Chondrocyte (in vitro differentiated cells): ENCODE measurements around the gene UTS2B. TPM values are rescaled to one million over a fixed set of nuclear protein-coding genes. Genes with fewer than 3 reads are reported as not detected.

ENCODE experiments used
- DNase-seq: peaks from one replicate; pipeline ENCODE4 v3.0.0; 2021; ENCODE audit warnings: mixed read lengths, low spot score
- H3K27ac Mint-ChIP-seq: one replicate; pipeline ENCODE4 v1.8.0; 2021; ENCODE audit warnings: mild to moderate bottlenecking, moderate library complexity, mixed read lengths; ENCODE audit not compliant: unreplicated experiment
- H3K27me3 Mint-ChIP-seq: 2 replicates; pipeline ENCODE4 v1.8.0; 2021; ENCODE audit warnings: low read depth, mixed read lengths
- H3K36me3 Mint-ChIP-seq: 2 replicates; pipeline ENCODE4 v1.8.0; 2021; ENCODE audit warnings: low read depth, mixed read lengths
- H3K4me1 Mint-ChIP-seq: 2 replicates; pipeline ENCODE4 v1.8.0; 2021; ENCODE audit warnings: low read depth, mild to moderate bottlenecking, mixed read lengths
- H3K4me3 Mint-ChIP-seq: one replicate; pipeline ENCODE4 v1.8.0; 2021; ENCODE audit warnings: mild to moderate bottlenecking, moderate library complexity, mixed read lengths; ENCODE audit not compliant: unreplicated experiment
- H3K9me3 Mint-ChIP-seq: 2 replicates; pipeline ENCODE4 v1.8.0; 2021; ENCODE audit warnings: low read depth, mixed read lengths
- total RNA-seq: library from RNA; stranded (reverse); gene quantifications from 3 replicates; pipeline ENCODE4 v1.2.1, GENCODE V29; 2021
- TF ChIP-seq, protein P1 (sequence below): fragments of 200-600 bp; sonication (generic); IDR thresholded peaks from 2 replicates; pipeline ENCODE4 v1.5.0; 2021; ENCODE audit warnings: antibody characterized with exemption, mild to moderate bottlenecking, moderate library complexity

UTS2B gene
- total RNA-seq, 1 donor from 2014 or later: 0.17 TPM

DNA sequence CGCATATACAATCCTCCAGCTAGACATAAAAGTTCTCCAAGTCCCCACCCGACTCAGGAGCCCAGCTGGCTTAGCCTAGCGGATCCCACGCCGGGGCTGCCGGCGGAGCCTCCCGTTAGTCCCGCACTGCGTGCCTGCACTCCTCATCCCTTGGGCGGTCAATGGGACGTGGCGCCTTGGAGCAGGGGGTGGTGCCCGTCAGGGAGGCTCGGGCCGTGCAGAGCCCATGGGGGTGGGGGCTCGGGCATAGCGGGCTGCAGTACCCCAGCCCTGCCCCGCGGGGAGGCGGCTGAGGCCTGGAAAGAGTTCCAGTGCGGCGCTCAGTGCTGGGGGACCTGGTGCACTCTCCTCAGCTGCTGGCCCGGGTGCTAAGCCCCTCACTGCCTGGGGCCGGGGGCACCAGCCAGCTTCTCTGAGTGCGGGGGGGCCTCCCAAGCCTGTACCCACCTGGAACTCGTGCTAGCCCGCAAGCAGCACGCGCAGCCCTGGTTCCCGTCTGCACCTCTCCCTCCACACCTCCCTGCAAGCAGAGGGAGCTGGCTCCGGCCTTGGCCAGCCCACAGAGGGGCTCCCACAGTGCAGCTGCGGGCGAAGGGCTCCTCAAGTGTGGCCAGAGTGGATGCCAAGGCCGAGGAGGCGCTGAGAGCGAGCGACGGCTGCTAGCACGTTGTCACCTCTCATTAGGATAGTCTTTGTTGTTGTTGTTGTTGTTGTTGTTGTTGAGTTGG is 13.3 kb downstream of the UTS2B start:
- DNase-seq: no peak
- H3K9me3 Mint-ChIP-seq: no peaks in the 10 kb centered on the region
- no peaks in the 10 kb centered on the region for H3K27me3 Mint-ChIP-seq
- H3K36me3 Mint-ChIP-seq: no peaks in the 10 kb centered on the region
- no peak overlapping the region for H3K4me3 Mint-ChIP-seq
- H3K27ac Mint-ChIP-seq: no peak overlapping the region
- no peaks in the 10 kb centered on the region for H3K4me1 Mint-ChIP-seq
- TF ChIP-seq, protein P1, sequence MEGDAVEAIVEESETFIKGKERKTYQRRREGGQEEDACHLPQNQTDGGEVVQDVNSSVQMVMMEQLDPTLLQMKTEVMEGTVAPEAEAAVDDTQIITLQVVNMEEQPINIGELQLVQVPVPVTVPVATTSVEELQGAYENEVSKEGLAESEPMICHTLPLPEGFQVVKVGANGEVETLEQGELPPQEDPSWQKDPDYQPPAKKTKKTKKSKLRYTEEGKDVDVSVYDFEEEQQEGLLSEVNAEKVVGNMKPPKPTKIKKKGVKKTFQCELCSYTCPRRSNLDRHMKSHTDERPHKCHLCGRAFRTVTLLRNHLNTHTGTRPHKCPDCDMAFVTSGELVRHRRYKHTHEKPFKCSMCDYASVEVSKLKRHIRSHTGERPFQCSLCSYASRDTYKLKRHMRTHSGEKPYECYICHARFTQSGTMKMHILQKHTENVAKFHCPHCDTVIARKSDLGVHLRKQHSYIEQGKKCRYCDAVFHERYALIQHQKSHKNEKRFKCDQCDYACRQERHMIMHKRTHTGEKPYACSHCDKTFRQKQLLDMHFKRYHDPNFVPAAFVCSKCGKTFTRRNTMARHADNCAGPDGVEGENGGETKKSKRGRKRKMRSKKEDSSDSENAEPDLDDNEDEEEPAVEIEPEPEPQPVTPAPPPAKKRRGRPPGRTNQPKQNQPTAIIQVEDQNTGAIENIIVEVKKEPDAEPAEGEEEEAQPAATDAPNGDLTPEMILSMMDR: no peak

DNA sequence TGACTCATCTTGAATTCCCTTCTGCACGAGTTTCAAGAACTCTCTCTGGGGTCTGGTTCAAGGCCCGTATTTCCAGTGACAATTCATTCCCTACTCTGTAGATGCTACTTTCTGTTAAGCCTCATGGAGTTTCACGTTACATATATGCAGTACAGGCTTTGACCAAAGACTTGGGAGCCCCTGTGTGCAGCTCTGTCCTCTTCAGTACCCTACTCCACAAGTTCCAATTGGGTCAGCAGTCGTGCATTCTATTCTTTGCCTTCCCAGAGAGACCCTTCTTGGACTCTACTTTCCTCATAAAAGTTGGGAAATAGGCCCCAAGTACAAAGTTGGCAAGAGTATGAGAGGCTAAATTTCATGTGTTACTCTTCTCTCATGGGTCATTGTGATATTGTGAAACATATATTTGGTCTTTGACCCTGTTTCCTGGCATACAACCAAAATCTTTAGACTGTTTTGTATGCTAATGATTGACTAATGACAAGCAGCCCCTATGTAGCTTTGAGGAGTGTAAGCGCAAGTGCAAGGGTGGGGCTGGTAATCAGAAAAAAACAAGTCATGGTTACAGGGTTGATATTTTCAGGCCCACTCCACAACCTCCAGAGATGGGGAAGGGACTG is 16.1 kb downstream of the UTS2B start:
- no peak for DNase-seq
- Mint-ChIP-seq H3K36me3 (no peaks in the 10 kb centered on the region), H3K4me1 (no peaks in the 10 kb centered on the region), H3K4me3 (no peak overlapping the region), H3K27ac (no peak overlapping the region), H3K9me3 (no peaks in the 10 kb centered on the region), H3K27me3 (no peaks in the 10 kb centered on the region)
- TF ChIP-seq, protein P1: no peak

DNA sequence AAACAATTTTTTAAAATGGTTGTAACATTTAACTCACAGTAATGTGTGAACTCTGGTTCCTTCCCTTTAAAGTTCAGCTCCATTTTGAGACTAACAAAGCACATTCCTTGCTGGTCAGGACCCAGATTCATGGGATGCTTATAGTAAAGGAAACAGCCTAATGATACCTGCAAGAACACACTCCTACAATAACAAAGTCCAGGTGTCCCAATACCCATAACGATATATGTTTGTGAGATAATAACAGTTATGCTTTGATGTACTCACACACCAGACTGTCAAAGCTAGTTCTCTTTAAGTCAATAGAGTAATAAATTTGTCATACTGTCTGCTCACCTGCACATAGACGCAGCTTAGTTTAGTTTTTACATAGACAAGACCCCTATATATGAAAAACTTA is 17.0 kb downstream of the UTS2B start:
- TF ChIP-seq, protein P1: no peak
- H3K4me1 Mint-ChIP-seq: no peaks in the 10 kb centered on the region
- H3K27ac Mint-ChIP-seq: no peak overlapping the region
- H3K9me3 Mint-ChIP-seq: no peaks in the 10 kb centered on the region
- H3K27me3 Mint-ChIP-seq: no peaks in the 10 kb centered on the region
- H3K36me3 Mint-ChIP-seq: no peaks in the 10 kb centered on the region
- no peak for DNase-seq
- H3K4me3 Mint-ChIP-seq: no peak overlapping the region

DNA sequence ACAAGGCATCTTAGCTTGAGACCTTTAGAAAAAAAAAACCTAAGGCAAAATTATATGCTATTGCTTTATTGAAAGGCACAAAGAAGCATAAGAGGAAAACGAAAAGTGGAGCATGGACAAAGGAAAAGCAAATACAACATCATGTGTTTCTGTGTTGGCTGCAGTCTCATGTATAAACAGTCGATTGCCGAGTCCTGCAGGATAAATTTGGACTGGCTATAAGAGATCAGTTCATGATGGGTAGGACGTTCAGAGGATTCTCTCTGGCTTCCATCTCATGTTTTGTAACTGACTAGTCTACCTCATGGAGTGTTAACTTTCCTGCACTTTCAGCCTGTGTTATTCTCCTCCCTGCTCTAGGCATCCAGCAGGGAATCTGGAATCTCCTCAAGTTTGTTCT is 23.0 kb downstream of the UTS2B start:
- Mint-ChIP-seq H3K4me3 (no peak overlapping the region), H3K27ac (no peak overlapping the region), H3K4me1 (no peaks in the 10 kb centered on the region), H3K36me3 (no peaks in the 10 kb centered on the region), H3K9me3 (no peaks in the 10 kb centered on the region), H3K27me3 (no peaks in the 10 kb centered on the region)
- DNase-seq: no peak
- TF ChIP-seq, protein P1: no peak

DNA sequence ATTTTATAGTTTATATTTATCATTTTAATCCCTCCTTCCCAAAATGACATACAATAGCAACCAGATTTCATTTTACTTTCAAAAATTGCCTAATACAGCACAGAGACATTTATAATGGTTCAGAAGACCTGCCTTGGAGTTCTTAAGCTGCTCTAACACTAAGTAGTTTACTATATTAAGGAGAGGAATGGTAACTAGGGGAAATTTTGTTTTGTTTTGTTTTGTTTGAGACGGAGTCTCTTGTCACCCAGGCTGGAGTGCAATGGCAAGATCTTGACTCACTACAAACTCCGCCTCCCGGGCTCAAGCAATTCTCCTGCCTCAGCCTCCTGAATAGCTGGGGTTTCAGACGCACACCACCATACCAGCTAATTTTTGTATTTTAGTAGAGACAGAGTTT is 23.9 kb downstream of the UTS2B start:
- Mint-ChIP-seq H3K9me3 (no peaks in the 10 kb centered on the region), H3K4me1 (no peaks in the 10 kb centered on the region), H3K27me3 (no peaks in the 10 kb centered on the region), H3K27ac (no peak overlapping the region), H3K36me3 (no peaks in the 10 kb centered on the region), H3K4me3 (no peak overlapping the region)
- no peak for DNase-seq
- TF ChIP-seq, protein P1: no peak
